Muscle layer of colon (tissue), 2 donors: ENCODE data around the gene PC.

Experiments
- H3K27ac ChIP-seq: one replicate; pipeline ENCODE4 v1.7.0; 2013; ENCODE audit warnings: low read depth, mild to moderate bottlenecking, low read length, moderate library complexity
- H3K27me3 ChIP-seq, 2 donors: one replicate each; pipeline ENCODE4 v1.7.0; 2013; ENCODE audit warnings: low read length in 2 of 2, mild to moderate bottlenecking in 2 of 2; ENCODE audit not compliant: insufficient read depth in 2 of 2, control insufficient read depth in 1 of 2
- H3K36me3 ChIP-seq: one replicate; pipeline ENCODE4 v1.7.0; 2013; ENCODE audit warnings: mild to moderate bottlenecking, low read length; ENCODE audit not compliant: insufficient read depth
- H3K4me1 ChIP-seq: one replicate; pipeline ENCODE4 v1.7.0; 2013; ENCODE audit warnings: mild to moderate bottlenecking, low read length; ENCODE audit not compliant: insufficient read depth
- H3K4me3 ChIP-seq, 2 donors: one replicate each; pipeline ENCODE4 v1.7.0; 2013; ENCODE audit warnings: low read length in 2 of 2, low read depth in 1 of 2, mild to moderate bottlenecking in 1 of 2, moderate library complexity in 1 of 2
- H3K9ac ChIP-seq: one replicate; pipeline ENCODE4 v1.7.0; 2013; ENCODE audit warnings: low read length
- H3K9me3 ChIP-seq: one replicate; pipeline ENCODE4 v1.7.0; 2013; ENCODE audit warnings: mild to moderate bottlenecking, low read length
- donor health status: abdominal sarcoma.
- donor health status: Adenocarcinoma of cecum.

PC gene

GRCh38 chr11:66978229-66978628, 20.0 kb upstream of the PC start:
- no peaks in the 10 kb centered on the region for H3K4me1 ChIP-seq
- H3K27ac ChIP-seq = no peak overlapping the region
- no peak overlapping the region for H3K9ac ChIP-seq
- peaks cover 5% of the 10 kb centered on the region for H3K9me3 ChIP-seq
- no peaks in the 10 kb centered on the region for H3K36me3 ChIP-seq
- H3K4me3 ChIP-seq = no peak overlapping the region
- no peaks in the 10 kb centered on the region for H3K27me3 ChIP-seq

DNA sequence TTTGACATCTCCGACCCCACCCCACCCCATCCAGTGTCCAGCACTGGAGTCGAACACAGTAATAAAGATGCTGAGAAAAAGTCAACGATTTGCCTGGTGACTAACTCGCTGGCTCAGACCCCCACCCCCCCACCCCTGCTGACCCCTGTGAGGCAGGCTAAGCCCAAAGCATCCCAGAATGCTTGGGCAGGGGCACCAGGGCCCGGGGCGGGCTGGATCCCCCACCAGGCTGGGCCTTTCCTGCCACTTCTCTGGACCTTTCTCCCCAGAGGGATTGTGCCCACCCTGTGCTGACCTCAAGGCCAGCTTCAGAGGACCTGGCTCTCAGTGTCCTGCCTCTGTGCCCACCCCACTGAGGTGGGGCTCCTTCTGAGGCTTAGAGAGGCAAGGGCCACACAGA, 18.7 kb upstream of the PC start:
- H3K27me3 ChIP-seq = no peaks in the 10 kb centered on the region
- no peak overlapping the region for H3K27ac ChIP-seq
- H3K36me3 ChIP-seq = no peaks in the 10 kb centered on the region
- H3K4me3 ChIP-seq = no peak overlapping the region
- no peaks in the 10 kb centered on the region for H3K4me1 ChIP-seq
- H3K9ac ChIP-seq = no peak overlapping the region
- H3K9me3 ChIP-seq = peaks cover 5% of the 10 kb centered on the region

- Histone ChIP-seq H3K4me3 (no peak overlapping the region), H3K9me3 (peaks cover 5% of the 10 kb centered on the region), H3K27ac (no peak overlapping the region), H3K9ac (no peak overlapping the region), H3K27me3 (no peaks in the 10 kb centered on the region), H3K4me1 (no peaks in the 10 kb centered on the region), H3K36me3 (no peaks in the 10 kb centered on the region)
Observed at GRCh38 chr11:66976028-66976467, 17.9 kb upstream of the PC start.

GRCh38 chr11:66975405-66976027, 17.3 kb upstream of the PC start:
- Histone ChIP-seq H3K27ac (no peak overlapping the region), H3K36me3 (no peaks in the 10 kb centered on the region), H3K27me3 (no peaks in the 10 kb centered on the region), H3K4me1 (no peaks in the 10 kb centered on the region), H3K9me3 (peaks cover 5% of the 10 kb centered on the region), H3K9ac (no peak overlapping the region), H3K4me3 (no peak overlapping the region)

- no peaks in the 10 kb centered on the region for H3K4me1 ChIP-seq
- H3K9me3 ChIP-seq = peaks cover 5% of the 10 kb centered on the region
- H3K27me3 ChIP-seq = no peaks in the 10 kb centered on the region
- no peak within 1 kb of the TSS for H3K9ac ChIP-seq
- H3K4me3 ChIP-seq = no peak within 1 kb of the TSS
- H3K27ac ChIP-seq = no peak within 1 kb of the TSS
- H3K36me3 ChIP-seq = no peaks in the 10 kb centered on the region
Observed at GRCh38 chr11:66974724-66975404, 16.7 kb upstream of the PC start, which contains the start of gene C11orf86. Gene C11orf86 (plus strand): TSS chr11:66975304. CDS start chr11:66975363, 59 bp downstream.

GRCh38 chr11:66973956-66974580, 15.9 kb upstream of the PC start:
- Histone ChIP-seq H3K27me3 (no peaks in the 10 kb centered on the region), H3K27ac (no peak overlapping the region), H3K36me3 (no peaks in the 10 kb centered on the region), H3K9me3 (no peaks in the 10 kb centered on the region), H3K4me1 (no peaks in the 10 kb centered on the region), H3K9ac (no peak overlapping the region), H3K4me3 (no peak overlapping the region)

DNA sequence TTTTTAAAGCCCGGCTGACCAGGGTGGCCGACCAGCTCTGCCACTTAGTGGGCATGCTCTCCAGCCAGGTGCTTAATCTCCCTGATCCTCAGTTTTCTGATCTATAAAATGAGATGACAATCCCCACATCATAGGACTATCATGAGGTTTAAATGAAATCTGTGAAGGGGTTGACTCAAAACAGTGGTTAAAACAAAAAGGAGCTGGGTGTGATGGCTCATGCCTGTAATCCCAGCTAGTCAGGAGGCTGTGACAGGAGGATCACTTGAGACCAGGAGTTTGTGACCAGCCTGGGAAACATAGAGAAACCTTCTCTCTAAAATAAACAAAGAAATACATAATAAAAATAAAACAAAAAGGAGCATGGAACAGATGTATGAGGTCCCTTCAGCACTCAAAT, 13.3 kb upstream of the PC start:
- Histone ChIP-seq H3K4me1 (no peaks in the 10 kb centered on the region), H3K9me3 (no peaks in the 10 kb centered on the region), H3K9ac (no peak overlapping the region), H3K36me3 (no peaks in the 10 kb centered on the region), H3K27ac (no peak overlapping the region), H3K4me3 (no peak overlapping the region), H3K27me3 (no peaks in the 10 kb centered on the region)

GRCh38 chr11:66970807-66971442, 12.7 kb upstream of the PC start:
- no peak overlapping the region for H3K27ac ChIP-seq

GRCh38 chr11:66970371-66970806, 12.2 kb upstream of the PC start:
- Histone ChIP-seq H3K4me3 (no peak overlapping the region), H3K4me1 (no peaks in the 10 kb centered on the region), H3K27me3 (no peaks in the 10 kb centered on the region), H3K9ac (no peak overlapping the region), H3K27ac (no peak overlapping the region), H3K9me3 (no peaks in the 10 kb centered on the region), H3K36me3 (no peaks in the 10 kb centered on the region)

More at GRCh38 chr11:66970807-66971442, 12.7 kb upstream of the PC start:
- no peaks in the 10 kb centered on the region for H3K36me3 ChIP-seq
- no peaks in the 10 kb centered on the region for H3K9me3 ChIP-seq
- H3K4me3 ChIP-seq = no peak overlapping the region
- H3K27me3 ChIP-seq = no peaks in the 10 kb centered on the region
- no peak overlapping the region for H3K9ac ChIP-seq
- H3K4me1 ChIP-seq = no peaks in the 10 kb centered on the region

GRCh38 chr11:66969584-66970225, 11.5 kb upstream of the PC start:
- Histone ChIP-seq H3K36me3 (no peaks in the 10 kb centered on the region), H3K27me3 (no peaks in the 10 kb centered on the region), H3K9me3 (no peaks in the 10 kb centered on the region), H3K27ac (no peak overlapping the region), H3K9ac (no peak overlapping the region), H3K4me3 (no peak overlapping the region), H3K4me1 (no peaks in the 10 kb centered on the region)
